Thyroid gland (tissue), 4 donors: Measurements from ENCODE around the gene ESPNL.

Source experiments
- POLR2A ChIP-seq, 2 donors: fragments of 450-650 bp; IDR thresholded peaks; one replicate each; pipeline ENCODE4 v1.6.1; 2017; ENCODE audit warnings: antibody characterized with exemption in 2 of 2, mild to moderate bottlenecking in 2 of 2, moderate library complexity in 1 of 2
- TF ChIP-seq, protein P1 (sequence below), 6 experiments: fragments of 200-600 bp in 3 of 6; fragments of 450-650 bp in 3 of 6; sonication (generic) in 3 of 6; IDR thresholded peaks; one replicate each; pipeline ENCODE4 v1.5.1; 2016 to 2019; ENCODE audit warnings: antibody characterized with exemption in 6 of 6, mild to moderate bottlenecking in 2 of 6, inconsistent platforms in 1 of 6, moderate library complexity in 1 of 6

DNA sequence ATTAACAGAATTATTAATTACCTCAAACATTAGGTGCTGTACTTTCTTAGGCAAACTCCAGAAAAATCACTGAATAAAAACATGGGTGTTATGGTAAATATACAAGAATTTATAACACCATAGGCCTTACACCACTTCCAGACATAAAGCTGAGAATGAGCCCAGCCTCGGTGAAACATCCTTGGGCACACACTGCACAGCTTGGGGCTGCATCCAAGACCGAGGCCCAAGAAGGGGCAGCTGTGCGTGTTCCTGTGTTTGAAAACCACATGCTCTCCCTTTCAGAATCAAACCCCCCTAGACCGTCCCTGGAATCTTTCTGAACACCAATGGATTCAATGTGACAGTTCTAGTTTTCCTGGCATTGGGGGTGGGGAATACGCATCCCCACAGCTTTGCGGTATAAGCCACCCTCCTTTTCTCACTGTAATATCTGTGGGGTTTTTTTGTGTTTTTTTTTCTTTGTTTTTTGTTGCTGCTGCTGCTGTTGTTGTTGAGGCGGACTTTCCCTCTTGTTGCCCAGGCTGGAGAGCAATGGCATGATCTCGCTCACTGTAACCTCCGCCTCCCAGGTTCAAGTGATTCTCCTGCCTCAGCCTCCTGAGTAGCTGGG, 71.5 kb downstream of the ESPNL start:
- TF ChIP-seq, protein P1, sequence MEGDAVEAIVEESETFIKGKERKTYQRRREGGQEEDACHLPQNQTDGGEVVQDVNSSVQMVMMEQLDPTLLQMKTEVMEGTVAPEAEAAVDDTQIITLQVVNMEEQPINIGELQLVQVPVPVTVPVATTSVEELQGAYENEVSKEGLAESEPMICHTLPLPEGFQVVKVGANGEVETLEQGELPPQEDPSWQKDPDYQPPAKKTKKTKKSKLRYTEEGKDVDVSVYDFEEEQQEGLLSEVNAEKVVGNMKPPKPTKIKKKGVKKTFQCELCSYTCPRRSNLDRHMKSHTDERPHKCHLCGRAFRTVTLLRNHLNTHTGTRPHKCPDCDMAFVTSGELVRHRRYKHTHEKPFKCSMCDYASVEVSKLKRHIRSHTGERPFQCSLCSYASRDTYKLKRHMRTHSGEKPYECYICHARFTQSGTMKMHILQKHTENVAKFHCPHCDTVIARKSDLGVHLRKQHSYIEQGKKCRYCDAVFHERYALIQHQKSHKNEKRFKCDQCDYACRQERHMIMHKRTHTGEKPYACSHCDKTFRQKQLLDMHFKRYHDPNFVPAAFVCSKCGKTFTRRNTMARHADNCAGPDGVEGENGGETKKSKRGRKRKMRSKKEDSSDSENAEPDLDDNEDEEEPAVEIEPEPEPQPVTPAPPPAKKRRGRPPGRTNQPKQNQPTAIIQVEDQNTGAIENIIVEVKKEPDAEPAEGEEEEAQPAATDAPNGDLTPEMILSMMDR (IDR thresholded peaks at IDR 0.05) = no peak
- TF ChIP-seq POLR2A (IDR thresholded peaks at IDR 0.05) = no peak
